GM21576 (cell line): ENCODE results near the gene IP6K1.
"Not testable (repeated sequence)": the region's sequence is repeated elsewhere in the genome, so short reads cannot be mapped to it uniquely, and the experiment has no call there.

Experiments used
- ATAC-seq: cut with Tn5 transposase; IDR thresholded peaks from one replicate; pipeline ENCODE4 v1.9.1; 2021; ENCODE audit warnings: mild to moderate bottlenecking, moderate library complexity; ENCODE audit not compliant: unreplicated experiment

The IP6K1 gene

DNA sequence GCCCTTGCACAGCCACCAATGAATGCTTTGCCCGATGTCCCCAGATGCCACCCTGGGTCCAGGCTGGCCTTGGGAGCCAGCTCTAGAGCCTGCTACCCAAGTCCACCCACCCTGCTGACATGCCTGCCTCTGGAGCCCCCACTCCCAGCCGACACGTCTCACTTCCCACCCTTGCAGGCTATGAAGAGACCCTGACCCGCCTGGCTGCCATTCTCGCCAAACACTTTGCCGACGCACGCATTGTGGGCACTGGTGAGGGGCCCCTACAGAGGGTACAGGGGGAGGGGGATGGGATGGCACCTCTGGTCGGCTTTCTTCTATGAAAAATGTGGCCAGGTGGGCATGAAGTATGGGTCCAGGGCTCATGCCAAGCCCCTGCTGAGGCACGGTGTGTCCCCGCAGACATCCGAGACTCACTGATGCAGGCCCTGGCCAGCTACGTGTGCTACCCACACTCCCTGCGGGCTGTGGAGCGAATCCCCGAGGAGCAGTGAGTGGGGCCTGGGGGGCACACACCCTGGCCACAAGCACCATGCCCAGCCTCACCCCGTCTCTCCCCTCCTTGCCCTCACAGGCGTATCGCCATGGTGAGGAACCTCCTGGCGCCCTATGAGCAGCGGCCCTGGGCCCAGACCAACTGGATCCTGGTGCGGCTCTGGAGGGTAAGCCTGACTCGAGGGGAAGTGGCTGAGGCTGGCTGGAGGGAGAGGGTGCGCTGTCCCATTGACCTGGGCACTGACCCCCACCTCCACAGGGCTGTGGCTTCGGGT, 72.8 kb downstream of the IP6K1 start:
- no peak for ATAC-seq

DNA sequence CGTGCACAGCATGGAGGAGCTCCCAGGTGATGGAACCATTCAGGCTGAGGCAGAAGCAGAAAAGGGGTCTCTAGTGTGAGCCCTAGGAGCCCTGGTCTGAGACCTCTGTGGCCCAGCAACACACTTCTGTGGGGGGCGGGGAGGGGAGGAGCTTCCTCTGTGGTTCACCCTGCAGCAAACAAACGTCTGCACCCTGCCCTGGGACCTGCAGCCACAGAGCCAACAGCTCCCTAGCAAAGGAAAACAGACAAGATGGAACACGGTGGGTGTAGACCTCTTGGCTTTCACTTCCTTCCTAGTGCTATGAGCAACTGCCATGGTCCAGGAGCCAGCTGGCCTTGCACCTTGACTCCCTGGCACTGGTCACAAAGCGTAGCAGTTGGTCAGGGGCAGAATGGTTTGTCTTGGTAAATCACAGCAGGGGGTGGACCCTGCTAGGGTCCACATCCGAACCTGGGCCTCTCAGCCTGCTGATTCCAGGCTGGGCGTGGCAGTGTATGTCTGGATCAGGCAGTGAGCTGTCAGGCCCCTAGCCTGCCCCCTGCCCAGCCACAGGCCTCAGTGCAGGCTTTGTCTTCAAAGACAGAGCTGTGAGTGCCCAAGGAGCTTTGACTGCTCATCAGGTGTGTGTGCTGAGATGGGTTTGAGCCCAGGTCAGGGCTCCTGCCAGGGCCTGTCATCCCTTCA, 73.6 kb downstream of the IP6K1 start:
- no peak for ATAC-seq

DNA sequence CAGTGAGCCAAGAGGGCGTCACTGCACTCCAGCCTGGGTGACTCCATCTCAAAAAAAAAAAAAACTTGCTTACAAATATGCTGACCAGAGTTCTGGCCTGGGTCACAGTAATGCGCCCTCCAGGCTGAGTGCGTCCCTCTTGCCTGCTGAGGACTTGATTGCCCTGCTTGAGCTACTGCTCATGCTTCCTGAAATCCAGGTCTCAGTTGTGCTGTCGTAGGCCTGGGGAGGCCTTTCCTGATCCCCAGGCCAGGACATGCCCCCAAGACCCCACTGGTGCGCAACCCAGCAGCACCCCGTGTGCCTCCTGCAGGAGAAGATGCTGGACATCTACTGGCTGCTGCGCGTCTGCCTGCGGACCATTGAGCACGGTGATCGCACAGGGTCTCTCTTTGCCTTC, 74.2 kb downstream of the IP6K1 start:
- no peak for ATAC-seq

DNA sequence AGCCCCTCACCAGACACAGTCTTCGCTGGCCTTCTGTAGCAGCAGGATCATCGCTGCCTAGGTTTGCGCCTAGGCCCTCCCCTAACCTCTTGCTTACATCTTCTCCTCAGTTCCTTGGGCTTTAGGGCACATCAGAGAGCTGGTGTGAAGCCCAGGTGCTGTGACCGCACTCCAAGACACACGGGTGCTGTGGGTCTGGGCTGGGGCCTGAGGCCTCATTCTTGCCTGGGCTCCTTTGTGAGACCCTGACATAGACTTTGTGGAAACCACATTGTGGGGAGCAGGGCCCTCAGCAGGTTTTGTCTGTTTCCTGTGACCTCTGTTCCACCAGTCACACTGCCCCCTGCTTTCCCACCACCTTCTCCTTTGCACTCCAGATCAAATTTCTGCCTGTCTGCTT, 74.9 kb downstream of the IP6K1 start:
- ATAC-seq: no peak

- ATAC-seq: no peak
These were observed 76.5 kb downstream of the IP6K1 start for GRCh38 chr3:49709852-49710251.

DNA sequence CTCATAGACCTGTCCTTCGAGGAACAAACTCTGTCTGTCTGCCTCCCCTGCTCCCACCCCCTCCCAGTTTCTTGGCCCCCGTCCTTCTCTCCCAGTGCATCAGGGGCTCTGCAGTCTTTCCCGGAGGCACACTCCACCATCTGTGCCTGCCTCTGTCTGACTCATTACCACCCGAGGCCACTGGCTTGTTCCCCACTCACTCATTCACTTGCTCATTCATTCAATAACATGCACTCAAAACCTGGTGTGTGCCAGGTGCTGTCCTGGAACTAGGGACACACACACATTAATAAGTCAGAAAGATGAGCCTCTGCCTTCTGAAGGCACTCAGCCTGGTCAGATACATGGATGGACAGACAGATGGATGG, 79.2 kb downstream of the IP6K1 start:
- ATAC-seq: no peak

- ATAC-seq: no peak
These were observed 79.8 kb downstream of the IP6K1 start for GRCh38 chr3:49706456-49707112.

- ATAC-seq: no peak
These were observed 80.9 kb downstream of the IP6K1 start for GRCh38 chr3:49705390-49705960.

DNA sequence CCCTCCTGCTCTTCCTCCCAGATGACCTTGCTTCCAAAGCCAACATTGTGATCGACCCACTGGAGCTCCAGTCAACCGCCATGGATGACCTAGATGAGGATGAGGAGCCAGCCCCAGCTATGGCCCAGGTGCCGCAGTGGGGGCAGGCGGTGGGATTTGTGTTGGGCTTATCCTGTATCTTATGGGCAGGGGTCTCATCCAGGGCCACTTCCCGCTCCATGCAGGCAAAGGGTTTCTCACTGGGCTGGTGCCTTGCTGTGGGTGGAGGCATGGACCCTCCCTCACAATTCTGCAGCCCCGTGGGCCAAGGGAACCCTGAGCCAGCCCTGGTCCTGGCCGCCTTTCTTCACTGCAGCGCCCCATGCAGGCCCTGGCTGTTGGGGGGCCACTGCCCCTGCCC, 81.7 kb downstream of the IP6K1 start:
- ATAC-seq: no peak

GRCh38 chr3:49703956-49704355, 82.4 kb downstream of the IP6K1 start:
- ATAC-seq: no peak

- peak; percentile 58 for ATAC-seq
These were observed 82.9 kb downstream of the IP6K1 start for GRCh38 chr3:49703443-49703927.

DNA sequence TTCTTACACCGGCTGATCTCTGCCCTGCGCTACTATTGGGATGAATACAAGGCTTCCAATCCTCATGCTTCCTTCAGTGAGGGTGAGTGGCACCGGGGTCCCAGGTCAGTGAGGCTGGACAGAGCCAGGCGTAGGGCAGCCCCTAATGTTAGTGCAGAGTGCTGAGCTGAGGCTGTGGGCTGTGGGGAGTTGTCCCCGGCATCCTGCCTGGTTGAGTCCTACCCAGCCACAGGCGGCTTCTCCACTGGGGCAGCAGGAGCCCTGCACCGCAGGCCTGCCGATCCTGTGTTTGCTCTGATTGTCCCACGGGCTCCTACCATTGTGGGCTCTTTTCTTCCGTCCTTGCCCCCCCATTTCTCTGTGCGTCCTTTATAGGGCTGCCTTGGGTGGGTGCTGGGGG, 83.7 kb downstream of the IP6K1 start:
- ATAC-seq: no peak

GRCh38 chr3:49701388-49702077, 84.8 kb downstream of the IP6K1 start:
- no peak for ATAC-seq

- no peak for ATAC-seq
These were observed 85.8 kb downstream of the IP6K1 start for GRCh38 chr3:49700453-49701128.

- no peak for ATAC-seq
These were observed 86.3 kb downstream of the IP6K1 start for GRCh38 chr3:49700014-49700413.

DNA sequence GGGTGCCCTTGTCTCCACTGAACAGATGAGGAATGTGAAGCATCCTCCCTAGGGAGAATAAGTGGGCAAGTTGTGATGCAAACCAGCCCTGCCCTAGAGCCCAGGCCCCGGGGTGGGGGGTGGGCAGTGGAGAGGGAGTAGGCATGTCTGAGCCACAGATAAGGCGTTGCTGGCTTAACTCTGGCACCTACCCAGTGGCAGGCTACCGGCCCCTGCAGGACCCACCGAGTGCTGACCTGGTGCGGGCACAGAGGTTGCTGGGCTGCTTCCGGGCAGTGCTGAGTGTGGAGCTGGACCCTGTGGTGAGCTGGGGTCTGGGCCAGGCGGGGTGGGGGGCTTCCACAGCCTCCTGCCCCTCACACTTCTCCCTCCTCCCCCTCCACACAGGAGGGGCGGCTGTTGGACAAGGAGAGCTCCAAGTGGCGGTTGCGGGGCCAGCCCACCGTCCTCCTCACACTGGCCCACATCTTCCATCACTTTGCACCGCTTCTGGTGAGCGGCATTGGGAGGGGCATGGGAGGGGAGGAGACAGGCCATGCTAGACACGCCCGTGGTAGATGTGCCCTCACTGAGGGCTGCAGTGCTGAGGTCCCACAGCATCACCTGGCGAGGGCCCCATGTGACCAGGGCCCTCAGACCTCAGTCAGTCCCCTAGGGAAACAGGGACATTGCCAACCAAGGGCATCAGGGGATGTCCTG, 86.9 kb downstream of the IP6K1 start:
- no peak for ATAC-seq

DNA sequence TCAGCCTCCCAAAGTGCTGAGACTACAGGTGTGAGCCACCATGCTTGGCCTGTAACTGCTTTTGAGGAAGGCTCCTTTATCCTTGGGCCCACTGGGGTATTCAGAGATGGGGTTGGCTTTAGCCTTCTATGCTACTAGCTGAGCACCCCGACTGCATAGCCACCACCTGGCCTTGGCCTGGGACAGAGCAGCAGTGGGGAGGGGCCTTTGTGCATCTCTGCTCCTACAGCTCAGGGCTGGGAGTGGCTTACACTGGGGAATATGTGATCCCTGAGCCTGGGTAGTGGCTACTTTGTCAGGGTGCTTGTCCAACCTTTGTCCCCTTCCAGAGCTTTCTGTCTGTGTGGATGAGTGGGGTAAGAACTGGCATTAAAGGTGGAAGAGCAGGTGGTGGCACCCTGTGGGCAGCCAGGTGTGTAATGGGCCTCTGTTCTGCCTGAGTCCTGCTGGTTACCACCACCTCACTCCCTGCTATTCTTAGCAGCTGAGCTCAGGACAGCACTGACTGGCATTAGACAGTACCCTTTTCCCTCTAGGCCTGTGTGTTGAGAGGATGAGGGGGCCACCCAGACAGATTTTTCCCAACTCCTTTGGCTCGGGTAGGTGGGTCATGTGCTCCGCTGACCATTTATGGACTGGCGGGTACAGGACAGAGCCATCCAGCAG, 90.9 kb downstream of the IP6K1 start:
- ATAC-seq: not testable (repeated sequence)

GRCh38 chr3:49694409-49695070, 91.8 kb downstream of the IP6K1 start:
- not testable (repeated sequence) for ATAC-seq

DNA sequence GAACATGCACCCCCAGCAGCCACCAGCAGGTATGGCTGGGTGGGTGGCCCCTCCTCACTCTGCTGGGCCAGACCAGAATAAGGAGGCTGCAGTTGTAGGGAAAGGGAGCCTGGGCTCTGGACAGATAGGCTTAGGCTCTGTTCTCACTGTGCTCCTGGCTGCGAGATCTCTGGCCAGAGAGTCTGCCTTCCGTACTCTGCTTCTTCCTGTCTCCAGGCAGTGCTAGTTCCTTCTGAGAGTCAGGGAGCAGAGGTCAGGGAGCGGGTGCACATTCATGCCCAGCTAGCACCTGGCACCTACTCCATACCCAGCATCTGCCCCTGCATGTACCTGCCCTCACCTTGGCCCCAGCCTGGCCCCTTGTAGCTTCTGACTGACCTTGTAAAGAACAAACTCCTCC, 94.9 kb downstream of the IP6K1 start:
- not testable (repeated sequence) for ATAC-seq
